Body of pancreas (tissue), 4 donors: Measurements from ENCODE around the gene ACRBP.
"Not testable (repeated sequence)": the region's sequence is repeated elsewhere in the genome, so short reads cannot be mapped to it uniquely, and the experiment has no call there.

Source experiments
- POLR2A ChIP-seq, 3 donors: fragments of 450-650 bp; IDR thresholded peaks; one replicate each; pipeline ENCODE4 v1.6.1; 2016; ENCODE audit warnings: antibody characterized with exemption in 3 of 3, mild to moderate bottlenecking in 2 of 3
- TF ChIP-seq, protein P1 (sequence below), 7 experiments: fragments of 450-650 bp in 4 of 7; fragments of 200-600 bp in 3 of 7; sonication (generic) in 3 of 7; IDR thresholded peaks; one replicate each; pipeline ENCODE4 v1.5.1; 2016 to 2019; ENCODE audit warnings: antibody characterized with exemption in 7 of 7

DNA sequence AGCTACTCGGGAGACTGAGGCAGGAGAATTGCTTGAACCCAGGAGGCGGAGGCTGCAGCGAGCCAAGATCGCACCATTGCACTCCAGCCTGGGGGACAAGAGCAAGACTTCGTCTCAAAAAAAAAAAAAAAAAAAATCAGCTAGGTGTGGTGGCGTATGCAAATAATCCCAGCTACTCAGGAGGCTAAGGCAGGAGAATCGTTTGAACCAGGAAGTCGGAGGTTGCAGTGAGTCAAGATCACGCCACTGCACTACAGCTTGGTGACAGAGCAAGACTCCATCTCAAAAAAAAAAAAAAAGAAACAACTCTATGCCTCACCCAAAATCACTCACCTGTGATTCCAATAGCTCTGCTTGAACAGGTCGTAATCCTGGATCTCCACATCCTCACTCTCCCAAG lies 51.6 kb downstream of the ACRBP start:
- TF ChIP-seq POLR2A (IDR thresholded peaks at IDR 0.05): not testable (repeated sequence)
- TF ChIP-seq, protein P1, sequence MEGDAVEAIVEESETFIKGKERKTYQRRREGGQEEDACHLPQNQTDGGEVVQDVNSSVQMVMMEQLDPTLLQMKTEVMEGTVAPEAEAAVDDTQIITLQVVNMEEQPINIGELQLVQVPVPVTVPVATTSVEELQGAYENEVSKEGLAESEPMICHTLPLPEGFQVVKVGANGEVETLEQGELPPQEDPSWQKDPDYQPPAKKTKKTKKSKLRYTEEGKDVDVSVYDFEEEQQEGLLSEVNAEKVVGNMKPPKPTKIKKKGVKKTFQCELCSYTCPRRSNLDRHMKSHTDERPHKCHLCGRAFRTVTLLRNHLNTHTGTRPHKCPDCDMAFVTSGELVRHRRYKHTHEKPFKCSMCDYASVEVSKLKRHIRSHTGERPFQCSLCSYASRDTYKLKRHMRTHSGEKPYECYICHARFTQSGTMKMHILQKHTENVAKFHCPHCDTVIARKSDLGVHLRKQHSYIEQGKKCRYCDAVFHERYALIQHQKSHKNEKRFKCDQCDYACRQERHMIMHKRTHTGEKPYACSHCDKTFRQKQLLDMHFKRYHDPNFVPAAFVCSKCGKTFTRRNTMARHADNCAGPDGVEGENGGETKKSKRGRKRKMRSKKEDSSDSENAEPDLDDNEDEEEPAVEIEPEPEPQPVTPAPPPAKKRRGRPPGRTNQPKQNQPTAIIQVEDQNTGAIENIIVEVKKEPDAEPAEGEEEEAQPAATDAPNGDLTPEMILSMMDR (IDR thresholded peaks at IDR 0.05): not testable (repeated sequence)
